Heart left ventricle (tissue), 16 donors: Measurements from ENCODE around the gene NEK10. TPM values are rescaled to one million over a fixed set of nuclear protein-coding genes. Genes with fewer than 3 reads are reported as not detected.

ENCODE experiments used
- ATAC-seq, 4 donors: fragments of 200-7000 bp; cut with Tn5 transposase; one replicate each; pipeline ENCODE4 v1.9.1; 2020 to 2022; ENCODE audit warnings: moderate library complexity in 4 of 4, mild to moderate bottlenecking in 3 of 4, moderate number of reproducible peaks in 1 of 4
- DNase-seq, 5 donors: peaks; one replicate each; pipeline ENCODE4 v3.0.0-alpha.2; 2020
- H3K27ac ChIP-seq, 12 donors: fragments of 200-600 bp; sonication (generic) in 4 of 12; one replicate each; pipeline versions ENCODE4 v1.5.0 to v1.8.0; 2016 to 2022; ENCODE audit warnings: mild to moderate bottlenecking in 2 of 12
- H3K27me3 ChIP-seq, 9 donors: fragments of 200-600 bp; sonication (generic) in 2 of 9; one replicate each; pipeline versions ENCODE4 v1.5.1 to v1.8.0; 2016 to 2022; ENCODE audit warnings: mild to moderate bottlenecking in 3 of 9
- H3K36me3 ChIP-seq, 9 donors: fragments of 200-600 bp; sonication (generic) in 2 of 9; one replicate each; pipeline versions ENCODE4 v1.5.0 to v1.8.0; 2018 to 2022; ENCODE audit warnings: mild to moderate bottlenecking in 2 of 9
- H3K4me1 ChIP-seq, 12 donors: fragments of 200-600 bp; sonication (generic) in 4 of 12; one replicate each; pipeline versions ENCODE4 v1.5.0 to v1.8.0; 2016 to 2022; ENCODE audit warnings: mild to moderate bottlenecking in 3 of 12
- H3K4me3 ChIP-seq, 12 donors: fragments of 200-600 bp; sonication (generic) in 4 of 12; one replicate each; pipeline versions ENCODE4 v1.5.0 to v1.8.0; 2017 to 2022; ENCODE audit warnings: mild to moderate bottlenecking in 9 of 12, moderate library complexity in 4 of 12
- H3K9me3 ChIP-seq, 12 donors: fragments of 200-600 bp; sonication (generic) in 4 of 12; one replicate each; pipeline versions ENCODE4 v1.5.0 to v1.8.0; 2016 to 2022; ENCODE audit warnings: mild to moderate bottlenecking in 1 of 12
- POLR2A ChIP-seq, 2 donors: fragments of 450-650 bp; IDR thresholded peaks; one replicate each; pipeline ENCODE4 v1.6.1; 2017; ENCODE audit warnings: antibody characterized with exemption in 2 of 2, mild to moderate bottlenecking in 2 of 2, moderate library complexity in 2 of 2
- WGBS, 4 donors: extraction: QIAGEN DNeasy Blood & Tissue Kit in 2 of 4; methylation state at CpG; one replicate each; pipeline versions ENCODE4 v1.1.5 to v1.1.7; 2013 to 2018; 5-methylcytosine and 5-hydroxymethylcytosine counted together
- intact Hi-C, 10 donors: fragments of 100-400 bp; cut with DNase I; formaldehyde crosslinking; loops; one replicate each; pipeline versions ENCODE4 v1.11.1 to v1.14.2; 2022
- polyA plus RNA-seq, 2 donors: library from polyadenylated mRNA; stranded (reverse); fragments of 200-250 nt; gene quantifications; one replicate each; pipeline ENCODE4 v1.2.3, GENCODE V29; 2013
- total RNA-seq, 9 donors: library from RNA; depleted of rRNA in 2 of 9; stranded (reverse); fragments of >200 nt in 2 of 9; fragmentation: NEBNext Ultra II Directional in 3 of 9; extraction: Animal tissue kit (Norgen Biotek cat#: 25700) in 3 of 9; gene quantifications; one replicate each; pipeline versions ENCODE4 v1.1.0 to v1.2.4, GENCODE V29; 2016 to 2023
- TF ChIP-seq, protein P1 (sequence below), 12 donors: fragments of 200-600 bp; sonication (generic) in 4 of 12; IDR thresholded peaks; one replicate each; pipeline versions ENCODE4 v1.5.0 to v1.8.0; 2018 to 2022; ENCODE audit warnings: antibody characterized with exemption in 12 of 12, mild to moderate bottlenecking in 5 of 12
- donor health status: ischemic (EF 13 %, LVEDD 7.1; RV severe dilation, severe dysfunction).
- donor health status: healthy with polysubstance abuse.
- donor health status: DM: no; HTN: yes; CAD: no.
- donor health status: DM: no; HTN: no; CAD: no.
- donor health status: ischemic (EF 25% LVEDD 6.9; RV normal size, moderate dysfunction).
- donor health status: ischemic (EF 25% LVEDD 5.7; RV mildly dilated, moderate dysfunction).
- donor health status: healthy.
- donor health status: DM: yes; HTN: yes; CAD: no.
- donor health status: ischemic (EF 35%, LVEDD 5.7; RV mildly dilated, moderate dysfunction).
- donor health status: nonischemic (EF 11% LVEDD 7.7; RV severe dilation, severe dysfunction).
- donor health status: DM: yes; HTN: yes; CAD: no.
- donor health status: PGD.
- donor health status: ischemic (EF 29% LVEDD 5.4; RV normal size, mild dysfunction).
- donor health status: nonischemic (EF 23%, LVEDD 6.1; RV moderate dilation, normal function).

The NEK10 gene
- total and polyA plus RNA-seq, 11 donors: 0.72 to 22.5 (median 7.1) TPM

DNA sequence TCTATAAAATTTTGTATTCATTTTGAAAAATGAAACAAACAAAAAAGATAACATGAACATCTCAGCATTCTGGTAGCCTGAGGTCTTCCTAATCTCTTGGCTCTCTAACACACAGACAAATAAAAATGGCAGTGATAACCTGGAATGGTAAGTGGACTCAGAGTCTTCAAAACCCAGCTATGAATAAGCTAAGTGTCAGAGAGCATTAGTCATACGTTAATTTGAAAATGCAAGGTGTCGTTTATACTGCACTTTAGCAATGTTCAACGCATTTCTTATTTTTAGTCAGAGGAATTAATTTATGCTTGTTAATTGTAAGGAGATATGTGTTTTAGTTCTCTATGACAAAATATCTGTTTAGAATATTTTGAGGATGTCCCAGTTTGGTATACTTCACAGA, 294.3 kb downstream of the NEK10 start:
- ATAC-seq: no peak
- no peaks in the 10 kb centered on the region for H3K36me3 ChIP-seq
- DNase-seq: no peak
- H3K9me3 ChIP-seq: no peaks in the 10 kb centered on the region
- no peaks in the 10 kb centered on the region for H3K27me3 ChIP-seq
- no peak for TF ChIP-seq POLR2A (IDR thresholded peaks at IDR 0.05)
- TF ChIP-seq, protein P1, sequence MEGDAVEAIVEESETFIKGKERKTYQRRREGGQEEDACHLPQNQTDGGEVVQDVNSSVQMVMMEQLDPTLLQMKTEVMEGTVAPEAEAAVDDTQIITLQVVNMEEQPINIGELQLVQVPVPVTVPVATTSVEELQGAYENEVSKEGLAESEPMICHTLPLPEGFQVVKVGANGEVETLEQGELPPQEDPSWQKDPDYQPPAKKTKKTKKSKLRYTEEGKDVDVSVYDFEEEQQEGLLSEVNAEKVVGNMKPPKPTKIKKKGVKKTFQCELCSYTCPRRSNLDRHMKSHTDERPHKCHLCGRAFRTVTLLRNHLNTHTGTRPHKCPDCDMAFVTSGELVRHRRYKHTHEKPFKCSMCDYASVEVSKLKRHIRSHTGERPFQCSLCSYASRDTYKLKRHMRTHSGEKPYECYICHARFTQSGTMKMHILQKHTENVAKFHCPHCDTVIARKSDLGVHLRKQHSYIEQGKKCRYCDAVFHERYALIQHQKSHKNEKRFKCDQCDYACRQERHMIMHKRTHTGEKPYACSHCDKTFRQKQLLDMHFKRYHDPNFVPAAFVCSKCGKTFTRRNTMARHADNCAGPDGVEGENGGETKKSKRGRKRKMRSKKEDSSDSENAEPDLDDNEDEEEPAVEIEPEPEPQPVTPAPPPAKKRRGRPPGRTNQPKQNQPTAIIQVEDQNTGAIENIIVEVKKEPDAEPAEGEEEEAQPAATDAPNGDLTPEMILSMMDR (IDR thresholded peaks at IDR 0.05): no peak
- H3K4me1 ChIP-seq: peaks cover 0 to 13% (median 2%) of the 10 kb centered on the region in 12 donors
- intact Hi-C loops: no loop called here
- WGBS, 4 donors: 62 to 86% (median 80%) methylated on average over 3 of the region's 3 CpGs
- no peak overlapping the region for H3K4me3 ChIP-seq
- H3K27ac ChIP-seq: no peak overlapping the region

DNA sequence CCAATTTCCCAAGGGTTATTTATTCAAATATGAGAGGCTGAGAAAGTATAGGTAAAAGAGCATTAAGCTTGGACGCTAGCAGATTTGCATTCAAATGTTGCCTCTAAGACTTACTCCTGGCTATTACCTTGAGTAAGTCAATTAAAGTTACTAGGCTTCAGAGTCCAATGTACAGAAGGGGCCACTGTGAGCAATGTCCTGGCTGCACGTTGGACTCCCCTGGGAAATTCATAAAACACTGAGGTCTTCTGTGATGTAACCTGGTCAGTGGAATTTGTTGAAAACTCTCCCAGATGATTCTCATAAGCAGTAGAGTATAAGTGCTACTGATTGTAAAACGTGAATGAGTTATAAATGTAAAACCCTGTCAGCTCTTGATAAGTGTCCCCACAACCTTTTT, 295.3 kb downstream of the NEK10 start:
- no peak for DNase-seq
- intact Hi-C loops: no loop called here
- TF ChIP-seq, protein P1 (IDR thresholded peaks at IDR 0.05): no peak
- Histone ChIP-seq H3K27me3 (no peaks in the 10 kb centered on the region), H3K9me3 (no peaks in the 10 kb centered on the region), H3K4me3 (no peak overlapping the region), H3K36me3 (no peaks in the 10 kb centered on the region), H3K4me1 (peaks cover 0 to 5% (median 0%) of the 10 kb centered on the region in 12 donors), H3K27ac (no peak overlapping the region)
- 65 to 71% (median 67%) methylated on average over 3 of the region's 3 CpGs for WGBS, 4 donors
- ATAC-seq: no peak

DNA sequence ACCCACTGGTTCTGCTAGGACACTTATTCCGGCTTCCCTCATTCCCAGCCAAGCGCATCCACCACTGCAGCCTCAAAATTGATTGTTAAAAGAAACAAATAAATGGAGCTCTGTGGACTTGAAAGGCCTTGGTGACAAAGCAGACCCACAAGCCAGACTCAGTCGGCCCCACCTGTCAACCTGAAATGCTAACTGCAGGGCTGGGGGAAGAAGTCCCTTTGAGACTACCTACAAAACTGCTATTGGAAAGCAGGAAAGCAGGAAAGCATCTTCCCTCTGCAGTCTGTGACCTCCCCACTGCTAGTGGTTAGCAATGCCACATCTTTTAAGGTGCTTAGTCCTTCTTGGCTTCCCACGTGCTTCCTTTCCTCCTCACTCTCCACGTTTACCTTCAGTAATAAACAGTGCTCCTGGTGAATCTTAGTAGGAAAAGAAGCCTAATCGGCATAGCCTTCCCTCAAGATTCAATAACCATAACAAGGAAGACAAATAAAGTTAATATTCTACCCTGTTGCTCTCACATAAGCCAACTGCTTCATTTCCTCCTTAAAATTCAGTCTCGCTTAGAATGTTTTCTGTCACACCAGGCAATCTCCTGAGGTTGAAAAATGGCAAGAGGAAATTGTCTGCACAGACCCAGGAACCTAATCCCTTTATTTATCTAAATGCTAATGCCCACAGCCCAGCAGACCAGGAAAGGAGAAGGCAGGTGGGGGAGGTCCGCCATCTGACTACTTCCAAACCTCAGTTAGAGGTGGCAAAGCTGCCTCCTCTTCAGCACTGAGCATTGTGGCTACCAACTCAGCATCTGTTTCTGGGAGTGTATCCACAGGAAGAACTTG, 296.2 kb downstream of the NEK10 start:
- peaks cover 0 to 4% (median 0%) of the 10 kb centered on the region in 12 donors for H3K4me1 ChIP-seq
- ATAC-seq (no peak), DNase-seq (no peak)
- intact Hi-C loops: no loop called here
- TF ChIP-seq, protein P1 (IDR thresholded peaks at IDR 0.05): no peak
- no peak for TF ChIP-seq POLR2A (IDR thresholded peaks at IDR 0.05)
- no peaks in the 10 kb centered on the region for H3K36me3 ChIP-seq
- H3K9me3 ChIP-seq: no peaks in the 10 kb centered on the region
- 61 to 70% (median 62%) methylated on average over 8 of the region's 8 CpGs for WGBS, 4 donors
- no peak overlapping the region for H3K27ac ChIP-seq
- H3K27me3 ChIP-seq: no peaks in the 10 kb centered on the region
- H3K4me3 ChIP-seq: no peak overlapping the region

DNA sequence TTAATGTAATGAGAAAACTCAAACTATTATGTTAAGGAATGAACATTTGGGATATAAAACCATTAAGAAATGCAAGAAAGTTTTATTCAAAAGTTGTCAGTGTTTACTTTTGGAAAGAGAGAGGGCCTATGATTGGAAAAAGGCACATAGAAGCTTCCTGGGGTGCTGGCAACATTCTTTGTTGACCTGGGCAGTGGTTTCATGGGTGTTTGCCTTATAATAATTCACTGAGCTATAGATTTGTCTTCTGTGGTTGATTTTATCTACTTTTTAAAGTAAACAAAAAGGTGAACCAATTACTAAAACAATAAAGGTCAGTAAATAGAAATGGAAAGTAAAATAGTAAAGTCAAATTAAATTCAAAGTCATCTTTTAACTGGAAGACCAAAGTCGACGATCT, 308.8 kb downstream of the NEK10 start:
- Histone ChIP-seq H3K27ac (no peak overlapping the region), H3K27me3 (no peaks in the 10 kb centered on the region), H3K9me3 (peaks cover 0 to 21% (median 0%) of the 10 kb centered on the region in 12 donors), H3K4me3 (no peak overlapping the region), H3K36me3 (no peaks in the 10 kb centered on the region), H3K4me1 (peaks cover 0 to 8% (median 0%) of the 10 kb centered on the region in 12 donors)
- intact Hi-C loops: no loop called here
- WGBS, 4 donors: 56 to 67% (median 63%) methylated on average over 2 of the region's 2 CpGs
- DNase-seq: no peak
- no peak for TF ChIP-seq POLR2A (IDR thresholded peaks at IDR 0.05)
- TF ChIP-seq, protein P1 (IDR thresholded peaks at IDR 0.05): no peak
- no peak for ATAC-seq

Other genes starting within 250 kb of the NEK10 start
- gene SLC4A7, start 115.0 kb upstream of the NEK10 start, total RNA-seq: 10 to 100 TPM in 8 of 9 donors, 1 to 10 TPM in 1; 8.9 to 25.4 (median 16.0) TPM
- gene SLC4A7, start 115.0 kb upstream of the NEK10 start, polyA plus RNA-seq: 1 to 10 TPM; 2.2 to 7.5 TPM